Stimulated activated effector memory CD8-positive, alpha-beta T cell treated with anti-CD3 and anti-CD28 coated beads, Interleukin-12 subunit alpha, Interleukin-12 subunit beta, amount 100 ng/mL, for 72 hours (primary cell): ENCODE data around the gene ILK.

Experiments
- ATAC-seq: fragments of 150-1000 bp; cut with Tn5 transposase; 2 replicates; pipeline ENCODE4 v1.10.0; 2021
- DNase-seq, 2 donors: peaks; one replicate each; pipeline ENCODE4 v3.0.0; 2021 to 2022; ENCODE audit warnings: low spot score in 2 of 2
- H3K27ac Mint-ChIP-seq: one replicate; pipeline ENCODE4 v1.8.0; 2022; ENCODE audit warnings: mild to moderate bottlenecking, mixed read lengths
- H3K36me3 Mint-ChIP-seq: one replicate; pipeline ENCODE4 v1.8.0; 2022; ENCODE audit warnings: mild to moderate bottlenecking, mixed read lengths
- H3K4me1 Mint-ChIP-seq: one replicate; pipeline ENCODE4 v1.8.0; 2022; ENCODE audit warnings: mixed read lengths
- H3K4me3 Mint-ChIP-seq: one replicate; pipeline ENCODE4 v1.8.0; 2022; ENCODE audit warnings: mild to moderate bottlenecking, mixed read lengths
- H3K9me3 Mint-ChIP-seq: one replicate; pipeline ENCODE4 v1.8.0; 2022; ENCODE audit warnings: mixed read lengths

ILK gene

GRCh38 chr11:6603287-6604080 lies at the start of gene ILK, which contains the start of gene RRP8:
Gene ILK (plus strand): TSS chr11:6603774. CDS start chr11:6604272, 498 bp downstream.
Gene RRP8 (minus strand): TSS chr11:6603616. CDS start chr11:6603502, 114 bp downstream.
- Mint-ChIP-seq H3K9me3 (no peaks in the 10 kb centered on the region), H3K27ac (no peak within 1 kb of the TSS), H3K4me1 (peaks cover 28% of the 10 kb centered on the region), H3K36me3 (peaks cover 51% of the 10 kb centered on the region), H3K4me3 (no peak within 1 kb of the TSS)
- peak; percentile 88 for ATAC-seq
- DNase-seq = peak; percentile 71 to 93

GRCh38 chr11:6554828-6555706 lies 48.5 kb upstream of the ILK start:
- H3K27ac Mint-ChIP-seq = peak overlapping the region; percentile 24
- no peak for DNase-seq
- H3K4me1 Mint-ChIP-seq = no peaks in the 10 kb centered on the region
- no peak overlapping the region for H3K4me3 Mint-ChIP-seq
- H3K36me3 Mint-ChIP-seq = no peaks in the 10 kb centered on the region
- no peak for ATAC-seq
- no peaks in the 10 kb centered on the region for H3K9me3 Mint-ChIP-seq

- no peaks in the 10 kb centered on the region for H3K9me3 Mint-ChIP-seq
- H3K4me1 Mint-ChIP-seq = no peaks in the 10 kb centered on the region
- no peaks in the 10 kb centered on the region for H3K36me3 Mint-ChIP-seq
- ATAC-seq (no peak), DNase-seq (no peak)
- H3K4me3 Mint-ChIP-seq = no peak overlapping the region
- no peak overlapping the region for H3K27ac Mint-ChIP-seq
Observed at GRCh38 chr11:6556139-6556949, 47.2 kb upstream of the ILK start.

GRCh38 chr11:6557063-6557462 lies 46.5 kb upstream of the ILK start:
- ATAC-seq (no peak), DNase-seq (no peak)
- Mint-ChIP-seq H3K36me3 (no peaks in the 10 kb centered on the region), H3K4me1 (no peaks in the 10 kb centered on the region), H3K27ac (no peak overlapping the region), H3K4me3 (no peak overlapping the region), H3K9me3 (no peaks in the 10 kb centered on the region)

GRCh38 chr11:6557761-6558674 lies 45.6 kb upstream of the ILK start:
- no peaks in the 10 kb centered on the region for H3K4me1 Mint-ChIP-seq
- H3K9me3 Mint-ChIP-seq = no peaks in the 10 kb centered on the region
- no peaks in the 10 kb centered on the region for H3K36me3 Mint-ChIP-seq
- ATAC-seq = no peak
- no peak overlapping the region for H3K4me3 Mint-ChIP-seq
- no peak overlapping the region for H3K27ac Mint-ChIP-seq
- peak in 1 of 2 donors; percentile 38 for DNase-seq

- Mint-ChIP-seq H3K4me1 (no peaks in the 10 kb centered on the region), H3K4me3 (no peak overlapping the region), H3K36me3 (no peaks in the 10 kb centered on the region), H3K9me3 (no peaks in the 10 kb centered on the region), H3K27ac (no peak overlapping the region)
- ATAC-seq (no peak), DNase-seq (no peak)
Observed at GRCh38 chr11:6559369-6559768, 44.2 kb upstream of the ILK start.

GRCh38 chr11:6561288-6561687 lies 42.3 kb upstream of the ILK start:
- no peak overlapping the region for H3K27ac Mint-ChIP-seq
- no peaks in the 10 kb centered on the region for H3K9me3 Mint-ChIP-seq
- H3K4me3 Mint-ChIP-seq = no peak overlapping the region
- no peak for DNase-seq
- H3K4me1 Mint-ChIP-seq = no peaks in the 10 kb centered on the region
- no peak for ATAC-seq
- no peaks in the 10 kb centered on the region for H3K36me3 Mint-ChIP-seq

- Mint-ChIP-seq H3K9me3 (no peaks in the 10 kb centered on the region), H3K27ac (no peak overlapping the region), H3K36me3 (no peaks in the 10 kb centered on the region), H3K4me3 (no peak overlapping the region), H3K4me1 (no peaks in the 10 kb centered on the region)
- no peak for ATAC-seq
- peak in 1 of 2 donors; percentile 34 for DNase-seq
Observed at GRCh38 chr11:6563121-6563619, 40.4 kb upstream of the ILK start.

- no peak for DNase-seq
- H3K27ac Mint-ChIP-seq = no peak overlapping the region
- no peaks in the 10 kb centered on the region for H3K9me3 Mint-ChIP-seq
- H3K36me3 Mint-ChIP-seq = no peaks in the 10 kb centered on the region
- ATAC-seq = no peak
- no peaks in the 10 kb centered on the region for H3K4me1 Mint-ChIP-seq
- no peak overlapping the region for H3K4me3 Mint-ChIP-seq
Observed at GRCh38 chr11:6563667-6564066, 39.9 kb upstream of the ILK start.

GRCh38 chr11:6565325-6565724 lies 38.2 kb upstream of the ILK start:
- DNase-seq (no peak), ATAC-seq (no peak)
- Mint-ChIP-seq H3K4me1 (no peaks in the 10 kb centered on the region), H3K27ac (no peak overlapping the region), H3K4me3 (no peak overlapping the region), H3K36me3 (no peaks in the 10 kb centered on the region), H3K9me3 (no peaks in the 10 kb centered on the region)

GRCh38 chr11:6565988-6566703 lies 37.4 kb upstream of the ILK start:
- no peaks in the 10 kb centered on the region for H3K4me1 Mint-ChIP-seq
- H3K4me3 Mint-ChIP-seq = no peak overlapping the region
- DNase-seq (peak in 1 of 2 donors; percentile 34), ATAC-seq (no peak)
- H3K9me3 Mint-ChIP-seq = no peaks in the 10 kb centered on the region
- H3K36me3 Mint-ChIP-seq = no peaks in the 10 kb centered on the region
- no peak overlapping the region for H3K27ac Mint-ChIP-seq

GRCh38 chr11:6566704-6567370 lies 36.7 kb upstream of the ILK start:
- no peak overlapping the region for H3K27ac Mint-ChIP-seq
- DNase-seq (peak in 1 of 2 donors; percentile 35), ATAC-seq (no peak)
- H3K4me3 Mint-ChIP-seq = no peak overlapping the region
- H3K9me3 Mint-ChIP-seq = no peaks in the 10 kb centered on the region
- H3K36me3 Mint-ChIP-seq = no peaks in the 10 kb centered on the region
- H3K4me1 Mint-ChIP-seq = no peaks in the 10 kb centered on the region

GRCh38 chr11:6567371-6567745 lies 36.2 kb upstream of the ILK start:
- H3K4me3 Mint-ChIP-seq = no peak overlapping the region
- H3K9me3 Mint-ChIP-seq = no peaks in the 10 kb centered on the region
- DNase-seq = peak in 1 of 2 donors; percentile 33
- ATAC-seq = no peak
- H3K4me1 Mint-ChIP-seq = no peaks in the 10 kb centered on the region
- no peak overlapping the region for H3K27ac Mint-ChIP-seq
- H3K36me3 Mint-ChIP-seq = peaks cover under 1% of the 10 kb centered on the region
